ENCODE data around the gene TXNDC12.
"Not testable (repeated sequence)": the region's sequence is repeated elsewhere in the genome, so short reads cannot be mapped to it uniquely, and the experiment has no call there.

Gene TXNDC12

DNA sequence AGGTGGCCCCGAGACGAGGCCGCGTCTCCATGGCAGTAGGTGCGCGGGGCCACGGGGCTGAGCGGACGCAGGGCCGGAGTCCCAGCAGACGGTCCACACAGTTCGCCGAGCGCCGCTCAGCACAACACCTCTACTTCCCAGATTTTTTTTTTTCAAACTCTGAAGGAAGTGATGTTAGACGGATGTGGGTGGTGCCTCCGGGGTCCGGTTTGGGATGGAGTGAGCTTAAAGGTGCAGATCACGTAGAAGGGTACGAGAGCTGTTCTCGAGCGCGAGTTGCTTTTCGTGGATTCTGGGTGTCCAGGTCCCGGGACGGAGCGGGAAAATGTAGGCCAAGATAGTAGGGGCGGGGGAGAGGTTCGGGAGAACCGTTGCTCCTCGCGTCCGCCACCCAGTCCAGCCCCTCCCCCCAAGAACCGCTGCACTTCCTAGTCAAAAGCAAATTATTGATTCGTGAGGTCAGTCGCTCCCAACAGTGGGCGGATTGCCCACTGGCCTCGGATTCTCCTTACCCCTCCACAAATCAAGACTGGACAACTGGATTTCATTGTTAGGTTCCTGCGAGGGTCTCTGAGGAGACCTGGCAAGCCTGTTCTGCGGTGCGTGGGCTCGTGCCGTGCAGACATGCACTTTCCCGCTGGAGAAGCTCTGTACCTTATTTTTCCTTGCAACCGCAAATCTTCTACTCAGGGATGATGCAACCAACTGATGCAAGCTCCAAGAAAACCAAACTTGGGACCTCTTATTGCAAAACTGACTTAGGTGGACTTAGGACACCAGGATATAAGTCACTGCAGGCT is at the start of gene TXNDC12:
Gene TXNDC12 (minus strand): TSS at position 126 of the 800 bp plus-strand sequence. CDS start 95 bp downstream, at position 31.
- no peaks in the 10 kb centered on the region for H3K27me3 Mint-ChIP-seq
- H3K4me1 Mint-ChIP-seq, result peaks cover 63% of the 10 kb centered on the region
- peak within 1 kb of the TSS; percentile 97 for H3K4me3 Mint-ChIP-seq
- peak within 1 kb of the TSS; percentile 93 for H3K27ac Mint-ChIP-seq
- H3K9me3 Mint-ChIP-seq, result no peaks in the 10 kb centered on the region
- H3K36me3 Mint-ChIP-seq, result peaks cover 10% of the 10 kb centered on the region

DNA sequence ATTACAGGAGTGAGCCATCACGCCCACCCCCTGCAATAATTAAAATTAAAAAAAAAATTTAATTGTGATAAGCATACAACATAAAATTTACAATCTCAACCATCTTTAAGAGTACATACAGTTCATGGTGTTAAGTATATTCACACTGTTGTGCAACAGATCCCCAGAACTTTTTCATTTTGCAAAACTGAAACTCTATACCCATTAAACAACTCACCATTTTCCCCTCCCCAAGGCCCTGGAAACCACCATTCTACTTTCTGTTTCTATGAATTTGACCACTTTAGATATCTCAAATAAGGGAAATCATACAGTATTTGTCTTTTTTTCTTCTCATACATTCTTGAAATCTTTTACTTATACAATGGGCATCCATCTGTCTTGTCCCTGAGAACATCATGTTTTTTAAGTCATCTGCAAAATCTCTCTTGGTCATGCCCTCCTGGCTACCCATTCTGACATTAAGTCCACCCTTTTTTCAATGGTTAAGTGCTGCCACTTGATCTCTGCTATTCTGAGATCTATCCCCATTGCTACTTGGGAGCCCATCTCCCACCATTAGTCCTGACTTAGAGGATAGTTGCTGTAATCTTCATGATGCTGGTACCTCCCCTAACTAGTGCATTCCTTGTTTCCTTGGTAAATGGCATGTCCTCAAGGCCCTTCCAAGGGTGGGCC is 47.5 kb upstream of the TXNDC12 start:
- no peaks in the 10 kb centered on the region for H3K27me3 Mint-ChIP-seq
- H3K27ac Mint-ChIP-seq, result no peak overlapping the region
- no peaks in the 10 kb centered on the region for H3K4me1 Mint-ChIP-seq
- H3K36me3 Mint-ChIP-seq, result no peaks in the 10 kb centered on the region
- H3K4me3 Mint-ChIP-seq, result no peak overlapping the region
- H3K9me3 Mint-ChIP-seq, result no peaks in the 10 kb centered on the region

GRCh38 chr1:52098139-52098871 is 43.3 kb upstream of the TXNDC12 start:
- Mint-ChIP-seq H3K36me3 (no peaks in the 10 kb centered on the region), H3K4me3 (no peak overlapping the region), H3K27ac (no peak overlapping the region), H3K27me3 (no peaks in the 10 kb centered on the region), H3K9me3 (no peaks in the 10 kb centered on the region), H3K4me1 (no peaks in the 10 kb centered on the region)

GRCh38 chr1:52096216-52096615 is 41.2 kb upstream of the TXNDC12 start:
- Mint-ChIP-seq H3K27ac (no peak overlapping the region), H3K4me1 (no peaks in the 10 kb centered on the region), H3K9me3 (no peaks in the 10 kb centered on the region), H3K27me3 (no peaks in the 10 kb centered on the region), H3K36me3 (peaks cover 2% of the 10 kb centered on the region), H3K4me3 (no peak overlapping the region)

DNA sequence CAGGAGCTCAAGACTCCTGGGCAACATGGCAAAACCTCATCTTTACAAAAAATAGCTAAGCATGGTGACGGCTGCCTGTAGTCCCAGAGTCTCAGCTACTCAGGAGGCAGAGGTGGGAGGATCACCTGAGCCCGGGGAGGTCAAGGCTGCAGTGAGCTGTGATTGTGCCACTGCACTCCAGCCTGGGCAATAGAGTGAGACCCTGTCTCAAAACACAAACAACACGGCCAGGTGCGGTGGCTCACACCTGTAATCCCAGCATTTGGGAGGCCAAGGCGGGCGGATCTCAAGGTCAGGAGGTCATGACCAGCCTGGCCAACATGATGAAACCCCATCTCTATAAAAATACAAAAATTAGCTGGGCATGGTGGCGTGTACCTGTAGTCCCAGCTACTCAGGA is 39.3 kb upstream of the TXNDC12 start:
- not testable (repeated sequence) for H3K4me3 Mint-ChIP-seq, H3K27me3 Mint-ChIP-seq, H3K4me1 Mint-ChIP-seq, H3K27ac Mint-ChIP-seq, H3K36me3 Mint-ChIP-seq, H3K9me3 Mint-ChIP-seq

DNA sequence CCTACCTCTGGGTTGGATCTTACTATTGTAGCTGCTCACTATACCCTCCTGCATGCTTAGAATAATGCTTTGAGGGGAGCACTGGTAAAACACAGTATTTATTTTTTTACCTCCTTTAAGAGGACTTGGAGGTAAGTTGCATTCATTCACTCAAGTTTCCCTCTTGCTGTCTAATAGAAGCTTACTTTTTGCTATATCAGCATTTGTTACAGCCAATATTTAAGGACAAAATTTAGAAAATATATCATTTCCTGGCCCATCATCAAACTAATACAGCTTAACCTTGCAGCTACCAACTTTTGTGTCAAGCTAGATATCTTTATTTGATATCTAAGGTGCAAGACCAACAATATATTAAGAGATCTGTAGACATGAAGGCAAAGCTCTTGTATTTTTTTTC is 32.9 kb upstream of the TXNDC12 start:
- H3K4me3 Mint-ChIP-seq, H3K4me1 Mint-ChIP-seq, H3K27me3 Mint-ChIP-seq, H3K9me3 Mint-ChIP-seq, H3K27ac Mint-ChIP-seq: not testable (repeated sequence)
- peaks cover 21% of the 10 kb centered on the region for H3K36me3 Mint-ChIP-seq

GRCh38 chr1:52080014-52080415 is 25.0 kb upstream of the TXNDC12 start:
- H3K4me1 Mint-ChIP-seq, result peaks cover 14% of the 10 kb centered on the region
- H3K9me3 Mint-ChIP-seq, result no peaks in the 10 kb centered on the region
- no peaks in the 10 kb centered on the region for H3K27me3 Mint-ChIP-seq
- peak overlapping the region; percentile 46 for H3K27ac Mint-ChIP-seq
- H3K36me3 Mint-ChIP-seq, result peaks cover 6% of the 10 kb centered on the region
- H3K4me3 Mint-ChIP-seq, result no peak overlapping the region

- H3K27me3 Mint-ChIP-seq, H3K9me3 Mint-ChIP-seq, H3K27ac Mint-ChIP-seq, H3K36me3 Mint-ChIP-seq, H3K4me3 Mint-ChIP-seq: not testable (repeated sequence)
- H3K4me1 Mint-ChIP-seq, result peaks cover 19% of the 10 kb centered on the region
Measured at GRCh38 chr1:52077277-52077676, 22.3 kb upstream of the TXNDC12 start.

- Mint-ChIP-seq H3K4me3 (no peak overlapping the region), H3K27ac (no peak overlapping the region), H3K36me3 (peaks cover 15% of the 10 kb centered on the region), H3K27me3 (no peaks in the 10 kb centered on the region), H3K9me3 (no peaks in the 10 kb centered on the region), H3K4me1 (peaks cover 42% of the 10 kb centered on the region)
Measured at GRCh38 chr1:52072291-52072690, 17.3 kb upstream of the TXNDC12 start.

DNA sequence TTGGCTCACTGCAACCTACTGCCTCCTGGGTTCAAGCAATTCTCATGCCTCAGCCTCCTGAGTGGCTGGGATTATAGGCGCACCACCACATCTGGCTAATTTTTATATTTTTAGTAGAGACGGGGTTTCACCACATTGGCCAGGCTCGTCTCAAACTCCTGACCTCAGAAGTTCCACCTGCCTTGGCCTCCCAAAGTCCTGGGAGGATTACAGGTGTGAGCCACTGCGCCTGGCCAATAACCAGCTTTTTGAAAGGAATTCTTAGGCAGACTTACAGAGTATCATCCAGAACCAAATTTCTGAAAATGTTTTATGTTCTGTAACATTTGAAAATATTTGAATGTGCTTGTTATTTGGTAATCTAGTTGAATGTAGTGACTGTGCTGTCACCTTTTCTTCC is 15.7 kb upstream of the TXNDC12 start:
- H3K27me3 Mint-ChIP-seq, result no peaks in the 10 kb centered on the region
- H3K27ac Mint-ChIP-seq, result no peak overlapping the region
- H3K4me1 Mint-ChIP-seq, result peaks cover 37% of the 10 kb centered on the region
- H3K36me3 Mint-ChIP-seq, result peaks cover 15% of the 10 kb centered on the region
- H3K4me3 Mint-ChIP-seq, result no peak overlapping the region
- H3K9me3 Mint-ChIP-seq, result no peaks in the 10 kb centered on the region

DNA sequence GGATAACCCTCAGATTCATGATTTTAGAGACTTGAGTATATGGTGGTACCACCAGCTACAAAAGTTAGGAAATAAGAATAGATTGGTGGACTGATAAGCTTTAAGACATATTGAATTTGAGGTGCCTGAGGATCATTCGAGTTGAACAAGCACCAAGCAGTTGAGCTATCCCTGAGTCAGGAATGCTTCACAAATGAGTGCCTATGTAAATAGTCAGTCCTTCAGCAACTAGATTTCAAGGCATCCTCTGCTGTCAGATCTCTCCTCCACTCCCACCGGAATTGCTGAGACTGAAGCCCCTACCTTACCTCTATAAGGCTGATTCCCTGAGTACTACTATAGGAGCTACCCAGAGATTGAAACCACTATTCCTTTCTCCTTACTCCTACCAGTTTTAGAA is 8.2 kb upstream of the TXNDC12 start:
- H3K36me3 Mint-ChIP-seq, result peaks cover 16% of the 10 kb centered on the region
- no peak overlapping the region for H3K27ac Mint-ChIP-seq
- no peak overlapping the region for H3K4me3 Mint-ChIP-seq
- no peaks in the 10 kb centered on the region for H3K27me3 Mint-ChIP-seq
- H3K9me3 Mint-ChIP-seq, result no peaks in the 10 kb centered on the region
- peaks cover 47% of the 10 kb centered on the region for H3K4me1 Mint-ChIP-seq

DNA sequence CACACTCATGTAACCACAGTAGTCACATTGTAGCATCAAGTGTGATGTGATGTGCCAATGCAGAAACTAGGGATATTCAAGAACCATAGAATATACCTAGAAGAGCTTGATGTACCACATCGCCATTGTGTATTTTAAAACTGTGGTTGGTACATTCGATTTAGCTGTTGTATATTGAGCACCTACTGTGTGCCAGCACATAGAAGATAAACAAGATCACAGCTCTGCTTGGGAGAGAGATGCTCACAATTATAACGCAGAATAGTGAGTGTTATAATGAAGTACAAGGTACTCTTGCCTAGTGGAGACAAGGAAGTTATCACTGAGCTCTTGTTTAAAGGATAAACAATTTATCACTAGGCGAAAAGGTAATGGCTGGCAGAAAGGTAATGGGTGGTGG is 5.8 kb upstream of the TXNDC12 start:
- Mint-ChIP-seq H3K36me3 (peaks cover 13% of the 10 kb centered on the region), H3K27me3 (no peaks in the 10 kb centered on the region), H3K4me1 (peaks cover 54% of the 10 kb centered on the region), H3K9me3 (no peaks in the 10 kb centered on the region), H3K4me3 (no peak overlapping the region), H3K27ac (no peak overlapping the region)

- no peak overlapping the region for H3K27ac Mint-ChIP-seq
- H3K36me3 Mint-ChIP-seq, result peaks cover 13% of the 10 kb centered on the region
- no peaks in the 10 kb centered on the region for H3K9me3 Mint-ChIP-seq
- peaks cover 54% of the 10 kb centered on the region for H3K4me1 Mint-ChIP-seq
- H3K4me3 Mint-ChIP-seq, result no peak overlapping the region
- H3K27me3 Mint-ChIP-seq, result no peaks in the 10 kb centered on the region
Measured at GRCh38 chr1:52059888-52060287, 4.9 kb upstream of the TXNDC12 start.

- peak overlapping the region; percentile 60 for H3K27ac Mint-ChIP-seq
- peaks cover 58% of the 10 kb centered on the region for H3K4me1 Mint-ChIP-seq
Measured at GRCh38 chr1:52059321-52059720, 4.3 kb upstream of the TXNDC12 start.

DNA sequence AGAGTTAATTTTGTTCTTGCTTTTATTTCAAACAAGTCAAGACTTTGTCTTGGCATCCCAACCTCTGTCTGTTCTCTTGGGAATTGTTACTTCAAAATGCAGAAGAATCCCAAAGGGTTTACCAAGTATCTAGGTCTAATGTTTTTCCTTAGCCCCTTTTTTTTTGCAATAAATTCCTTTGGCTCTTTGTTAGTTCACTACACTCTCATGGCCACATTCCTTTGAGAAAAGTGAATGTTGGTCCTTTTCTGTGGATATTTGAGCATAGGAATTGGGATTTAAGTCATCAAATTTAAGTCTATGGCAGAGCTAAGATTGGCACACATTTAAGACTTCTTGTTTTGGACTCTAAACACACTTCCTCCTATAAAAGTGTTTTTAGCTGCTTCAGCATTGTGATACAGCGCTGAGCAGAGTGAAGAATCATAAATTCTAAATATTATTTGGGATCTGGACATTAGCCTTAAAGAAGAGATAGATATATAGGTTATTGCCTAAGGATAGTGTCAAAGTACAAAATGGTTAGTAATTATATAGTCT is 3.0 kb upstream of the TXNDC12 start:
- peaks cover 57% of the 10 kb centered on the region for H3K4me1 Mint-ChIP-seq
- peak overlapping the region; percentile 97 for H3K4me3 Mint-ChIP-seq
- H3K9me3 Mint-ChIP-seq, result no peaks in the 10 kb centered on the region
- H3K36me3 Mint-ChIP-seq, result peaks cover 6% of the 10 kb centered on the region
- no peaks in the 10 kb centered on the region for H3K27me3 Mint-ChIP-seq
- peak overlapping the region; percentile 77 for H3K27ac Mint-ChIP-seq

More at GRCh38 chr1:52059321-52059720, 4.3 kb upstream of the TXNDC12 start:
- peaks cover 13% of the 10 kb centered on the region for H3K36me3 Mint-ChIP-seq
- no peaks in the 10 kb centered on the region for H3K9me3 Mint-ChIP-seq
- H3K4me3 Mint-ChIP-seq, result peak overlapping the region; percentile 55
- H3K27me3 Mint-ChIP-seq, result no peaks in the 10 kb centered on the region

GRCh38 chr1:52057255-52057654 is 2.3 kb upstream of the TXNDC12 start:
- peak overlapping the region; percentile 97 for H3K4me3 Mint-ChIP-seq
- no peaks in the 10 kb centered on the region for H3K27me3 Mint-ChIP-seq
- peaks cover 62% of the 10 kb centered on the region for H3K4me1 Mint-ChIP-seq
- H3K36me3 Mint-ChIP-seq, result peaks cover 9% of the 10 kb centered on the region
- H3K27ac Mint-ChIP-seq, result peak overlapping the region; percentile 99
- no peaks in the 10 kb centered on the region for H3K9me3 Mint-ChIP-seq

All from activated naive CD4-positive, alpha-beta T cell treated with anti-CD3 and anti-CD28 coated beads, Interleukin-2, amount 50 U/mL, for 24 hours (primary cell).